Measurements from ENCODE around the gene CBR3.
"Not testable (repeated sequence)": the region's sequence is repeated elsewhere in the genome, so short reads cannot be mapped to it uniquely, and the experiment has no call there.

Gene CBR3

DNA sequence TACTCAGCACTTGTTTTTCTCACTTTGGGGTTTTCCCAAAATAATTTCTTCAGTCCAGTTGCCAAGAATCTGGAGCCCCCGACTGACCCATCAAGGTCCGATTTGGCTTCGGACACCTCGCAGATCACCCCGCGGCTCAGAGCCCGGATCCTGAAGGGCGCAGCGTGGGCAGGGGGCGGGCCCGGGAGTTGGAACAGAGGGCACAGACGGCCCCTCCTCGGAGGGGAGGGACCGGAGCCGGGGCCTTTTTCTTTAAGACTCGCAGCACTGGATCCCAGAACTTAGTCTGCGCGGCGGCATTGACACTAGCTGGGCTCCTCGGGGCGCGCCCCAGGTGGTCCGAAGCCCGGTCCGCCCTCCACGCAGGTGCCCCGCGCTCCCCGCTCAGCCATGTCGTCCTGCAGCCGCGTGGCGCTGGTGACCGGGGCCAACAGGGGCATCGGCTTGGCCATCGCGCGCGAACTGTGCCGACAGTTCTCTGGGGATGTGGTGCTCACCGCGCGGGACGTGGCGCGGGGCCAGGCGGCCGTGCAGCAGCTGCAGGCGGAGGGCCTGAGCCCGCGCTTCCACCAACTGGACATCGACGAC, at the start of gene CBR3:
Gene CBR3, plus strand, starts transcription at position 277 of the 588 bp plus-strand sequence. Its CDS starts 114 bp downstream, at position 391.
- peak; percentile 38 for DNase-seq

DNA sequence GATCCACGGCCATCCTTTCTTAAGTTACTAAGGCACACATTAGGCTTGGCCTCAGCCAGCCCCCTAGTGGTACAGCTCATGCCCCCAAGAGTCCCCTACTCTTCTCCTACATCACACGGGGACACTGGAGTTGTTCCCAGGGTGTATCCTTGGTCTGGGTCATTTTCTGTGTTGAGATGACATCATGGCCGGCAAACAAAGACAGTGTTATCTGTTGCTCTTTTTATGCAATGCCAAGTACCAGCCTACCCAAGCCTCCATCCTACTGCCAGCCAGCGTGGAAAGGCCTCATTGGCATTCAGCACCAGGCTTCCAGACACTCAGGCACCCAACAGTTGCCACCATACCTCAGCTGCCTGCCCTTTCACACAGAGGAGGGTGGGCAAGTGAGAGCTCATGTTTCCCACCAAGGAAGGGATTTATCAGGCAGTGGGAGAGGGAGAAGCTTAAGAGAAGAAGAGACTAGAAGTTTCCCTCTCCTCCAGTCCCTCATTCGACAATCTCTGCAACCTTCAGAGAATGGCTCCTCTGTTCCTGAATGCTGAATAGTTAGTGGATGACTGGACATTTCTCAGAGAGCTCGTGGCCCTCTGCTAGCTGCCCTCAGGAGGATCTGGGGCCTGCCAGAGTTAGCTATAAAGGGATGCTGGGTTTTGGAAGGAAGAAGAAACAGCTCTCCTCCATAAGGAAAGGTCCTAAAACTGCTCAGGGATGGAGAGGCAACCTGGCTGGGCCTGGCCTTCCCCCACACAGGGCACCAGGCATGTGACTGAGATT, 47.3 kb upstream of the CBR3 start:
- DNase-seq: no peak

DNA sequence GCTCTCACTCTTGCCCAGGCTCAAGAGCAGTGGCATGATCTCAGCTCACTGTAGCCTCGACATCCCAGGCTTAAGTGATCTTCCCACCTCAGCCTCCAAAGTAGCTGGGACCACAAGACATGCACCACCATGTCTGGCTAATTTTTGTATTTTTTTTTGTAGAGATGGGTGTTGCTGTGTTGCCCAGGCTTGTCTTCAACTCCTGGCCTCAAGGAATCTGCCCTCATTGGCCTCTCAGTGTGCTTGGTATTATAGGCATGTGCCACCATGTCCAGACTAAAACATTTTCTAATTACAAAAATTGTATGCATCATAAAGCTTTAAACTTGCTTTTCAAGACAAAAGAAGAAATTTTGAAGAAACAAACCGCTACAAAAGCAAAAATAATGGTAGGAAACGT, 44.9 kb upstream of the CBR3 start:
- no peak for DNase-seq

DNA sequence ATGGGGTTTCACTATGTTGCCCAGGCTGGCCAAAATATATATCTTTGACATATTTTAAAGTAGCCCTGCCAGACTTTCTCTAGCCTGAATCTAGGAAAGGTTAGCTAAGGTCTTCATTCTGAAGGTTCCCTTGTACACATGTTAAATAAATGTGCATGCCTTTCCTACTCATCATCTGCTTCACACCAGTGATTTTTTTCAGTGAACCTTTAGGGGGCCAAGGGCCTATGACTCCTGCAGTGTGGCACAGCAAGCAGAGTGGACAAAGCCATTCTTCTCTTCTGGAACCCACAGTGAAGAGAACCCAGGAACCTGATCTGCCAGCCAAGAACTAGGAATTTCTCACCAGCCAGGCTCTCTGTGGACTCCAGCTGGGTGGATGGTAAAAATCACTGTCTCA, 42.2 kb upstream of the CBR3 start:
- DNase-seq: no peak

DNA sequence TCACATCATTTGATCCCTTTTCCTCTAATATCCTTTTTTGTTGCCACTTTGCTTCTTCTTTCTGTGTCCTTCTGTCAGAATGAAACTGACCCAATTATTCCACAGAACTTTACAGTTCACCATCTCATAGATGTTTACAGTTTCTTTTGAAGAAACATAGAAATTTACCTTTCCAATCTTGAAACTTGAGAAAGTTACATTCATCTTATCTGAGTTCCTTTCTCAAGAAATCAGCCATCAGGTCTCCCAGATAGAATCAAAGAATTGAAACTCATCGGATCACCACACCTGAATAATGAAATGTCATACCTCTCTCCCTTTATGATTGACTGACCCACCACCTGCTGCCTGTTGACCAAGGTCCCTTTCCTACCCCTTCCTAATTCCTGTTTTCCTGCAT, 41.4 kb upstream of the CBR3 start:
- no peak for DNase-seq

DNA sequence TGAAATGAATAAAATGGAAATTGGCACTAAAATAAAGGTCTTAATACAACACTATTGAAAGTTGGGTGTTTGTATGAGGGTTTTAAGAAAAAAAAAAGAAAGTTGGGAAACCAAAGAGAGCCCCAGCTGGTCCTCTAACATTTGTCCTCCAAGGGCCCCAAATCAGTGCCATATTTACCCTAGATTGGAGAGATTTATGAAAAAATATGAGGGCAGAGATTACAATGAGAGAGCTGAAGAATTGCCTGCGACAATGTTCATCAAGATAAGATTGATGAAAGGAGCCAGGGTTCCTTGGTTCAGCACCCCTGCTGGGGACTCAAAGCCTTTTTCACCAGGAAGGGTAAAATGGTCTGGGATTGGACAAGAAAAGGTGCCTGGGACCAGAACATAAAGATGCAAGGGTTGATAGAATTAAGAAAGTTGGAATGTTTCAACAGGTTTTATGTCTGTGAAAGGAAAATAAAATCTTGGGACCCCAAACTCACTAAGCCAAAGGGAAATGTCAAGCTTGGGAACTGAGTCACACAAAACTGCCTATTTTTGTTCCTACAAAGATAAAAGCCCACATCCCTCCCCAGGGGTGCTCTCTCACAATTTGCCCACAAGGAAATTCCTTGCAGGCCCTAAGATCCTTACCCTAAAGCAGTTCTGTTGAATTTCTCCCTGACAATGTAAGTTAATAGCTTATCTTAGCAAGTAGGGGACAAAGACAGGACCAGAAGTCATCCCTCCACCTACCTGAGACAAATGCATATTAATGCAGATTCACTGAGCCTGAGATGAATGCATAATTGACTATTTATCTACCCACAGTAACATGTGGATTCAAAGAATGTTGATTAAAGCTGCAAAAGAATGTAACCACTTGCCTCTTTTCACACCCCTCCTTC, 38.2 kb upstream of the CBR3 start:
- DNase-seq: no peak

DNA sequence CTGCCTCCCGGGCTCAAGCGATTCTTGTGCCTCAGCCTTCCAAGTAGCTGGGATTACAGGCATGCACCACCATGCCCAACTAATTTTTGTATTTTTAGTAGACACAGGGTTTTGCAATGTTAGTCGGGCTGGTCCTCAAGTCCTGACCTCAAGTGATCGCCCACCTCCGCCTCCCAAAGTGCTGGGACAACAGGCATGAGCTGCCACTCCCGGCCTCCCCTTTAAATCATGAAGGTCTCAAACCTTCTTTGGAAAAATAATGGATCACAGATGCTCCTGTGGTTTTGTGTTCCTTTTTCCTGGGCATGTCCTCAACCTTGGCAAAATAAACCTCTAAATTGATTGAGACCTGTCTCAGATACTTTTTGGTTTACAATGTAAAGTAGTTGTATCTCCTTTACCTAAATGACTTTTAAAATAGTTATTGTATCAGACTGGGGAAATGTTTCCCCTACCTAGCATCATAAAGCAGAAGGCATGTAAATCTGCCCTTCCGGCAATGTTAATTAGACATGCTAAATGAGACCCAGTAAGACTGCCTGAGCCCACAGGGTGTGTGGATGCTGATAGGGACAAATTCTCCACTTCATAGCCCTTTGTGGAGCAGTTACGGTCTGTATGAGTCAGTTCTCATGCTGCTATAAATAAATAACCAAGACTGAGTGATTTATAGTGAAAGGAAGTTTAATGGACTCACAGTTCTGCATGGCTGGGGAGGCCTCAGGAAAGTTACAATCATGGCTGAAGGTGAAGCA, 37.3 kb upstream of the CBR3 start:
- no peak for DNase-seq

DNA sequence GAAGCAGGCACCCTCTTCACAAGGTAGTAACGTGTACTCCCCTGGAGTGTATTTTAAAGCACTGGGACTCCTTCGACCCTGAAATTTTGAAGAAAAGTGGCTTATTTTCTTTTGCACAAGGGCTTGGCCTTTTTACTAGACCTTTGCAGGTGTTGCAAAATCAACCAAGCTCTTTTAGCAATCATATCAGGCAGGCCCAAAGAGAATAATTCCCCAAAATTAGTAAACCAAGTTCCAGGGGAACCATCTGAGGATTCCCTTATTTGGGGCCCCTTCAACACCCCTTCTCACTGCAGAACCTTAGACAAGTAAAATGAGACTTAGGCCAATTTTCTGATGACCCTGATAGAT, 36.7 kb upstream of the CBR3 start:
- DNase-seq: no peak

DNA sequence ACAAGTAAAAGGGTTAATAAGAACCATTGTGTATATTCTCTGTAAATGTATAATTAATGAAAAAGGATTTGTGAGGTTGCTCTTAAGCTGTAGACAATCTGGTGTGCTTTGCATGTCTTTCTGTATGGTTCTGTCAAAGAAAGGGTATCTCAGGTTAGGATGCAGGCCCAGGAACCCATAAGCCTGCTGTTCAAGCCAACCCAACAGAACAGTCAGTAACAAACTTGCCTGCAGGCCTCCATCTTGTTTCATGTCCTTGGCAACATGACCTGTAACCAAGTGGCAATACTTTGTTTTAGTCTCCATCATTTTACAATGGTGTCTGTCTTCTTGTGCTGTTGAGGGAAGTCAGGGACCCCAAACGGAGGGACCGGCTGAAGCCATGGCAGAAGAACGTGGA, 35.9 kb upstream of the CBR3 start:
- no peak for DNase-seq

DNA sequence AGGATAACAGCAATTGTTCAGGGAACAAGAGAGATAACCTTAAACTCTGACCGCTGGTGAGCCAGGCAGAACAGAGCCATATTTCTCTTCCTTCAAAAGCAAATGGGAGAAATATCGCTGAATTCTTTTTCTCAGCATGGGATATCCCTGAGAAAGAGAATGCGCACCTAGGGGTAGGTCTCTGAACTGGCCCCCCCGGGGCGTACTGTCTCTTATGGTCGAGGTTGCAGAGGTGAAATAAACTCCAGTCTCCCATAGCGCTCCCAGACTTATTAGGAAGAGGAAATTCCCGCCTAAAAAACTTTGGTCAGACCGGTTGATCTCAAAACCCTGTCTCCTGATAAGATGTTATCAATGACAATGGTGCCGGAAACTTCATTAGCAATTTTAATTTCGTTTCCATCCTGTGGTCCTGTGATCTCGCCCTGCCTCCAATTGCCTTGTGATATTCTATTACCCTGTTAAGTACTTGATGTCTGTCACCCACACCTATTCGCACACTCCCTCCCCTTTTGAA, 35.1 kb upstream of the CBR3 start:
- not testable (repeated sequence) for DNase-seq

DNA sequence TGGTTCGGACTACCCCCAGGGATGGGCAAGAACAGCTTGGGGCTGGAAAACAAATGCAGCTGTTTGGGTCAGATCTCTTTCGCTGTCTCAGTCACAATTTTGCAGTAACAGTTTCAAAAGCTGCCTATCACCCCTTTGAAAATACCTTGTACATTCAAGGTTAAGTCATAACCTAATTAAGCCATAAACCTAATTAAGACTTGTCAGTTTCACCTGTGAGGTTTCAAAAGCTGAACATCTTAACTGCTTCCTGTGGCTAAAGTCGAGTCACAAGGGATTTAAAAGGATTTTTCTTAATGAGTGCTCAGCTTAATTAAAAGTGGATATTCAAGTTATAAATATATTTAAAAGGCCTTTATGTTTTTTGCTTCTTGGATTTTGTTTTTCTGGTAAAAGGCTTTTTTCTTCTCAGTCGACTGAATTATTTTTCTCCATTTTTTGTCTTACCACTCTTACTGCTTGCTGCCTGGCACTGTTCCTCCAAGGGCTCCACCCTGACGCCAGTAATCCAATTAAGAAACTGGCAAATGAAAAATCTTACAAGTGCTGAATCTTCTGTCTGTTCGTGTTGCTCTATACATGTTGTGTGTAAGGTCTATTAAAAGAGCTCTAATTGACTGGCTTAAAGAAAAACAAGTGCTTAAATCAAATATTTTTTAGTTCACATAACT, 33.8 kb upstream of the CBR3 start:
- DNase-seq: no peak

DNA sequence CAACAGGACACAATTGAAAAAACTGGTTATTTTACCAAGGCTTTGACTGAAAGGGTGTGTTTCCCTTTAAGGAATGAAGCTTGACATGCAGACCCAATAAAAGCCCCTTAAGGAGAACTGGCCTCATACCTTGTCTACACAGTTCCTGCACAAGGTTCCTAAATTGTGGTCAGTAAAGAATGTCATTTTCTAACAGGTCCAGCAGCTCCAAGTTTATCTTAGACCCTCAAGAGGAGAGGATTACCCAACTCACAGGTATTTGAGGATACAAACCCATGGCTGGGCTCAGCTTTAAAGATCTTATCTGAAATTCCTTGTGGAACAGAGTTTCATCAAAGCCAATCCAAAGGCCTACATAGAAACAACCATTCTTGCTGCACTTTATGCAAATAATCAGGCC, 31.4 kb upstream of the CBR3 start:
- no peak for DNase-seq

DNA sequence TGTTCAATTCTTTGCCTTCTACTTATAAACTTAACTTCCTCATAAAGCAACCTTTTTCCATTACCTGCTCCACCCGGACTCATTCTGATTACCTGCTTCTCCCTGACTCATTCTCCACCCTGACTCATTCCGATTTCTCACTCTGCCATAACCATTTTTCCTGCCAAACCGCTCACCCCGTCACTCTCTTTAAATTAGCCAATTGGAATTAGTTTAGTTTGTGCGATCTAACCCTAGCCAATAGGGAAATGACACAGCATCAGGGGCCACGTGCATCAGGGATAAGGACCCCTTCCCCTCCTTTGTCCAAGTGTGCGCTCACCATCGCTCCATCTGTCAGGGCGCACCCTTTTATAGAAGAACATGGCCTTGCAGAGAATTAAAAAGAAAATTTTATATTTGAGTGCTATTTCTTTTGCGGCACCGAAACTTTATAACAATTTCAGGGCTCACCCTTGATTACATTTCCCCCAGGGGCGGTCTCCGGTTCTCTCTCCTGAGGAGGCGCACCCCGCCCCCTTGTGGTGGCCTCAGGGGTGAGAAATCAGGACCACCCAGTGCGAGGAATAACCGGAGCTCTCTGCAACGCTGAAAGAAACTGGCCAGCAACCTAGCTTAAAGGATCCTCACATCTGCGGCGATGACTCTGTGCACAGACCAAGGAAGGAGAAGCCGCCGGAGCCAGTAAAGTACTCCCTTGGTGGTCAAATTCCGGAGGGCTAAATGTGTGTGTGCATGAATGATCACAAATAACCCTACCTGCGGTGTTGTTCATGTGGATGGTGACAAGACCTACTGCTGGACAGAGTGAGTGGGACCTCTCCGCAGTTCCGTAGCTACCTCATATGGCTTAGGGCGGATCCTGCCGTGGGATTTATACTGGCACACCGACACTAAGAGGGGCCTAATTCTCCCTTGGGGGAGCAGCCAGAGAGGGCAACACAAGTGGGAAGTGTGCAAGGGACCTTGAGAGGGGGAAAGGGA, 30.3 kb upstream of the CBR3 start:
- peak; percentile 49 for DNase-seq

DNA sequence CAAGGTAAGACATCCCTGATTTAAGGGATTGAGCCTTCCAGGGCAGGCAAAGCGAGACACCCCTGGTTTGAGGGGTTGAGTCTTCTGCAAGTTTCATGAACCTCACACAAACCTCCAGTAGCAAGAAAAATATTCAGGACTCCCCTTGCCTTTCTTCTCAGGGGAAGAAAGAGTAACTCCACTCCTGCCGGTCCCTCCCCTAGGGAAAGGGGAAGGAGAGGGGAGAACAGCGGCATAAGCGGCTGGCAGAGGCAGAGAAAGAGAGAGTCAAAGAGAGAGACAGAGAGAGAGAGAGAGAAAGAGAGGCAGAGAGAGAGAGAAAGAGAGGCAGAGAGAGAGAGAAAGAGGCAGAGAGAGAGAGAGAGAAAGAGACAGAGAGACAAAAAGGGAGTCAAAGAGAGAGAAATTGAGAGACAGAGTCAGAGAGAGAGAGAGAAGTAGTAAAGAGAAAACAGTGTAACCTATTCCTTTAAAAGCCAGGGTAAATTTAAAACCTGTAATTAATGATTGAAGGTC, 29.5 kb upstream of the CBR3 start:
- DNase-seq: no peak

DNA sequence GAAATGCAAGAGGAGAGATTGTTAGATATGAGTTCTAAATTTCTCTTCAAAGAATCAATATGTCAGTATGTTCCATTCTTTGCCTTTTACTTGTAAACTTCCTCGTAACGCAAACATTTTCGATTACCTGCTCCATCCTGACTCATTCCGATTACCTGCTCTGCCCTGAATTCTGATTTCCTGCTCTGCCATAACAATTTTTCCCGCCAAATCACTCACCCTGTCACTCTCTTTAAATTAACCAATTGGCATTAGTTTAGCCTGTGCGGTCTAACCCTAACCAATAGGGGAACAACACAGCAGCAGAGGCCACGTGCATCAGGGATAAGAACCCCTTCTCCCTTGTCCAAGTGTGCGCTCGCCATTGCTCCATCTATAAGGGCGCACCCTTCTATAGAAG, 25.0 kb upstream of the CBR3 start:
- DNase-seq: no peak

DNA sequence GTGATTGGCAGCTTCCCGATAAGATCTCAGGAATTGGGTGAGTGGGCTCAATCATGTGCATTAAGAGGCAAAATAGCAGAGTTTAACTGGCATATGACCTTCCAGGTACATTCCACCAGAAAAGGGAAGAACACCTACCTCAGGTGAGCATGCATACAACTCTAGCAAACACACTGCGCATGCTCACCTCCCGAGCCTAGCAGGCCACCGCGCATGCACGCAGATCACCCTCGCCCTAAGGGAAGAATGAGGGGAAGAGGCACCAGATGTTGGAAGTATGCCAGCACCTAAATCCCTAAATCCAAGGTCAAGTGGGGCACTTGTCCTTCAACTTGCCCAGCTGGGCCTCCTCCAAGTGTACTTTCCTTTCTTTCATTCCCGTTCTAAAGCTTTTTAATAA, 23.6 kb upstream of the CBR3 start:
- DNase-seq: no peak

DNA sequence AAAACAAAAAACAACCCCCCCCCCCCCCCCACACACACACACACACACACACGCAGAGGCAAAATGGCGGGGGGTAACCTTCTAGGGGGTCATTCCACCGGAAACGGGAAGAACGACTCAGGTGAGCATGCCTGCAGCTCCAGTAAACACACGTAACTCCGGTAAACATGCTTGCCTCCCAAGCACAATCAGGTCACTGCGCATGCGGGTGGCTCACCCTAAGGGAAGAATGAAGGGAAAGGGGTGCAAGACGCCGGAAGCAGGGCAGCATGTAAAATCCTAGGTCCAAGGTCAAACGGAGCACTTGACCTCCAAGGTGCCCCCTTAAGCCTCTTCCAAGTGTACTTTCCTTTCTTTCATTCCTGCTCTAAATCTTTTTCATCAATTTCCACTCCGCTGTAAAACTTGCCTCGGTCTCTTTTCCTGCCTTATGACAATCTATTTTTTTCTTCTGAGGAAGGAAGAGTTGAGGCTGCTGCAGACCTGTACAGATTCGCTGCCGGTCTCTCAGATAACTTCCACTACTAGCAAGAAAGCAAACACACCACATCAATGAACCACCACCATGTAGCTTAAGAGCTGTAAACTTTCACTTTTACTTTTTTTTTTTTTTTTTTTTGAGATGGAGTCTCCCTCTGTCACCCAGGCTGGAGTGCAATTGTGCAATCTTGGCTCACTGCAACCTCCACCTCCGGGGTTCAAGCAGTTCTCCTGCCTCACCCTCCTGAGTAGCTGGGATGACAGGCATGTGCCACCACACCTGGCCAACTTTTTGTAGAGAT, 21.0 kb upstream of the CBR3 start:
- peak; percentile 34 for DNase-seq

DNA sequence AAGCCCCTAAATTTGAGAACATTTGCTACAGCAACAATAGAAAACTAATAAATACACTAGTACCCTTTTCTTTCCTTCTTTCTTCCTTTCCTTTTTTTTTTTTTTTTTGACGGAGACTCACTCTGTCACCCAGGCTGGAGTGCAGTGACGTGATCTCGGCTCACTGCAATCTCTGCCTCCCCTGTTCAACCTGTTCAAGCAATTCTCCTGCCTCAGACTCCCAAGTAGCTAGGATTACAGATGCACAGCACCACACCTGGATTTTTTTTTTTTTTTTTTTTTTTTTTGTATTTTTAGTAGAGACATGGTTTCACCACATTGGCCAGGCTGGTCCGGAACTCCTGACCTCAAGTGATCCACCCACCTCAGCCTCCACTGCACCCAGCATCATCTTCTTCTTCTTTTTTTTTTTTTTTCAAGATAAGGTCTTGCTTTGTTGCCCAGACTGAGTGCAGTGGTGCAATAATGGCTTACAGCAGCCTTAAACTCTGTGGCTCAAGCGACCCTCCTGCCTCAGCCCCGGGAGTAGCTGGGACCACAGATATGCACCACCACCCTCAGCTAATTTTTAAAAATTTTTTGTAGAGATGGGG, 19.6 kb upstream of the CBR3 start:
- no peak for DNase-seq

DNA sequence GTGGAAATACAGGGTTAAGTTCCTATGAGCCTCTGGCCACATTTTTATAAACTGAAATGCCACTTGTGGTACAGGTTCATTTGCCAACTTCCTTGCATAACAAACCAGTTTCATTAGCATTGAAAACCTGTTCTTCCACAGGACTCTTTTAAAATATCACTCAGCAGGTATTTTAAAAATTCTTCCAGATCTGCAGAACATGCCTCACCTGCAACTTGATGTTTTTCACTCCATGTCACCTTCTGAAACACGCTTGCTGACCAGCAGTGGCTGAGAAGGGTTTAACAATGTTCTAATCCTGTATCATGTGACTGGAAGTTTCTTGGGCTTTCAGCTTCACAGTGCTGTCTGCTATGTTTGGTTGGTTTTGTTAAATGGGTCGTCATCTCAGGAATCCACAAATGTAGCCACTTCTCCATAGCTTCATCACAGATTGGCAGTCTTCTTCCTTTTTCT, 17.6 kb upstream of the CBR3 start:
- DNase-seq: no peak
